Esophagus mucosa (tissue), 1 donor: ENCODE results near the gene DEFB125. TPM values are rescaled to one million over a fixed set of nuclear protein-coding genes. Genes with fewer than 3 reads are reported as not detected.

Experiments used
- total RNA-seq: library from RNA; stranded (reverse); gene quantifications from one replicate; pipeline ENCODE4 v1.2.4, GENCODE V29; 2023
- donor health status: DM: yes; HTN: yes; CAD: no.

Gene DEFB125
- total RNA-seq, 1 donor from 2014 or later = not detected

Other genes starting within 250 kb of the DEFB125 start
- not detected for gene DEFB126, start 54.9 kb downstream of the DEFB125 start, total RNA-seq
- gene DEFB127, start 69.8 kb downstream of the DEFB125 start, total RNA-seq = not detected
- not detected for gene DEFB128, start 102.0 kb downstream of the DEFB125 start, total RNA-seq
- not detected for gene DEFB129, start 139.6 kb downstream of the DEFB125 start, total RNA-seq
- gene DEFB132, start 170.1 kb downstream of the DEFB125 start, total RNA-seq = not detected
- 2.0 TPM for gene C20orf96, start 203.1 kb downstream of the DEFB125 start, total RNA-seq
- 6.2 TPM for gene ZCCHC3, start 209.9 kb downstream of the DEFB125 start, total RNA-seq
- gene SOX12, start 237.9 kb downstream of the DEFB125 start, total RNA-seq = 4.5 TPM